ENCODE data around the gene PRKCH.

DNA sequence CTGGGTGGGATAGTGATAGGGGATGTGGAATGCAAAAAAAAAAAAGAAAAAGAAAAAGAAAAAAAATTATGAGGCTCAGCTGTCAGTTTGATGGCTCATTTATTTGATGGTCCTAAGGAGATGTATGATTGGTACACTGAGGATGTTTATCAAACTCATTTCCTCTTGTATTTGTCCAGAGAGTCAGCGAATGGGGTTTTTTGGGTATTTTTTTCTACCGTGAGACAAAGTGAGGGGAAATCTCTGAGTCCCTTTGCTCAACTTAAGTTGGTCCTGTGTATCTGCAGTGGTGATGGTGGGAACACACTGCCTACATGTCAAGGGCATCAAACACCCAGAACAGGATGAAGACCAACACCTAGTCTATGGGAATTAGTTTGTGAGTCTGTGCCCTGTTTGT lies 197.0 kb downstream of the PRKCH start:
- TF ChIP-seq, protein P1, sequence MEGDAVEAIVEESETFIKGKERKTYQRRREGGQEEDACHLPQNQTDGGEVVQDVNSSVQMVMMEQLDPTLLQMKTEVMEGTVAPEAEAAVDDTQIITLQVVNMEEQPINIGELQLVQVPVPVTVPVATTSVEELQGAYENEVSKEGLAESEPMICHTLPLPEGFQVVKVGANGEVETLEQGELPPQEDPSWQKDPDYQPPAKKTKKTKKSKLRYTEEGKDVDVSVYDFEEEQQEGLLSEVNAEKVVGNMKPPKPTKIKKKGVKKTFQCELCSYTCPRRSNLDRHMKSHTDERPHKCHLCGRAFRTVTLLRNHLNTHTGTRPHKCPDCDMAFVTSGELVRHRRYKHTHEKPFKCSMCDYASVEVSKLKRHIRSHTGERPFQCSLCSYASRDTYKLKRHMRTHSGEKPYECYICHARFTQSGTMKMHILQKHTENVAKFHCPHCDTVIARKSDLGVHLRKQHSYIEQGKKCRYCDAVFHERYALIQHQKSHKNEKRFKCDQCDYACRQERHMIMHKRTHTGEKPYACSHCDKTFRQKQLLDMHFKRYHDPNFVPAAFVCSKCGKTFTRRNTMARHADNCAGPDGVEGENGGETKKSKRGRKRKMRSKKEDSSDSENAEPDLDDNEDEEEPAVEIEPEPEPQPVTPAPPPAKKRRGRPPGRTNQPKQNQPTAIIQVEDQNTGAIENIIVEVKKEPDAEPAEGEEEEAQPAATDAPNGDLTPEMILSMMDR (IDR thresholded peaks at IDR 0.05; ENCODE audit: insufficient read depth, low read length, poor library complexity, severe bottlenecking), result no peak
- TF ChIP-seq EZH2phosphoT487 (conservative IDR thresholded peaks at IDR 0.05; ENCODE audit: low read length), result no peak

Data from SU-DHL-6 (cell line).